NCI-H510A (cell line): ENCODE results near the gene LRRC1.
A peak's percentile ranks its signal among the peaks of the same experiment; 100 is the strongest.

ENCODE experiments used
- DNase-seq: peaks from one replicate; lab custom pipeline; 2025; lab: John Stamatoyannopoulos, UW

Gene LRRC1

GRCh38 chr6:53815381-53816119, 20.7 kb downstream of the LRRC1 start:
- DNase-seq = no peak

- DNase-seq = no peak
These were observed 24.2 kb downstream of the LRRC1 start for GRCh38 chr6:53818858-53819609.

GRCh38 chr6:53822401-53823125, 27.8 kb downstream of the LRRC1 start:
- peak; percentile 51 for DNase-seq

- no peak for DNase-seq
These were observed 29.9 kb downstream of the LRRC1 start for GRCh38 chr6:53824714-53825113.

- no peak for DNase-seq
These were observed 30.9 kb downstream of the LRRC1 start for GRCh38 chr6:53825532-53826321.

GRCh38 chr6:53827531-53827930, 32.7 kb downstream of the LRRC1 start:
- no peak for DNase-seq

- DNase-seq = no peak
These were observed 33.4 kb downstream of the LRRC1 start for GRCh38 chr6:53828215-53828614.

- DNase-seq = no peak
These were observed 34.3 kb downstream of the LRRC1 start for GRCh38 chr6:53828966-53829697.

GRCh38 chr6:53829698-53830221, 35.0 kb downstream of the LRRC1 start:
- no peak for DNase-seq

GRCh38 chr6:53830366-53830765, 35.6 kb downstream of the LRRC1 start:
- no peak for DNase-seq

- DNase-seq = no peak
These were observed 36.5 kb downstream of the LRRC1 start for GRCh38 chr6:53831081-53831869.

GRCh38 chr6:53831936-53832660, 37.3 kb downstream of the LRRC1 start:
- DNase-seq = no peak

- DNase-seq = no peak
These were observed 38.4 kb downstream of the LRRC1 start for GRCh38 chr6:53833155-53833554.

- DNase-seq = no peak
These were observed 39.3 kb downstream of the LRRC1 start for GRCh38 chr6:53834132-53834531.

- no peak for DNase-seq
These were observed 43.3 kb downstream of the LRRC1 start for GRCh38 chr6:53837865-53838769.

- no peak for DNase-seq
These were observed 45.2 kb downstream of the LRRC1 start for GRCh38 chr6:53840027-53840426.

GRCh38 chr6:53845280-53846195, 50.7 kb downstream of the LRRC1 start:
- no peak for DNase-seq
